ENCODE results near the gene TBC1D26.
"Not testable (repeated sequence)": the region's sequence is repeated elsewhere in the genome, so short reads cannot be mapped to it uniquely, and the experiment has no call there.

The TBC1D26 gene

GRCh38 chr17:15731900-15732299 lies at the start of gene TBC1D26:
TSS of gene TBC1D26 (plus strand) at chr17:15732283. CDS start at chr17:15735349, 3,066 bp downstream.
- DNase-seq: not testable (repeated sequence)

GRCh38 chr17:15683135-15683534 lies 48.9 kb upstream of the TBC1D26 start:
- DNase-seq: not testable (repeated sequence)

GRCh38 chr17:15683824-15684478 lies 48.1 kb upstream of the TBC1D26 start, which contains the start of gene TRIM16:
TSS of gene TRIM16 (minus strand) at chr17:15684311. CDS start at chr17:15651609, 32,702 bp downstream.
- peak; percentile 21 for DNase-seq

- DNase-seq: not testable (repeated sequence)
Measured at GRCh38 chr17:15687494-15687893, 44.6 kb upstream of the TBC1D26 start.

- not testable (repeated sequence) for DNase-seq
Measured at GRCh38 chr17:15698967-15699366, 33.1 kb upstream of the TBC1D26 start.

- peak; percentile 92 for DNase-seq
Measured at GRCh38 chr17:15699413-15699924, 32.6 kb upstream of the TBC1D26 start, which contains the start of gene ZNF286A. TSS of gene ZNF286A (plus strand) at chr17:15699752. CDS start at chr17:15700330, 578 bp downstream.

- DNase-seq: not testable (repeated sequence)
Measured at GRCh38 chr17:15699937-15700336, 32.1 kb upstream of the TBC1D26 start.

- not testable (repeated sequence) for DNase-seq
Measured at GRCh38 chr17:15704239-15704638, 27.8 kb upstream of the TBC1D26 start.

GRCh38 chr17:15704813-15705212 lies 27.3 kb upstream of the TBC1D26 start:
- DNase-seq: not testable (repeated sequence)

GRCh38 chr17:15708879-15709278 lies 23.2 kb upstream of the TBC1D26 start:
- DNase-seq: not testable (repeated sequence)

GRCh38 chr17:15716601-15717563 lies 15.2 kb upstream of the TBC1D26 start:
- not testable (repeated sequence) for DNase-seq

GRCh38 chr17:15730535-15730934 lies 1.5 kb upstream of the TBC1D26 start:
- DNase-seq: not testable (repeated sequence)

- DNase-seq: not testable (repeated sequence)
Measured at GRCh38 chr17:15733174-15733789, 1.2 kb downstream of the TBC1D26 start.

- DNase-seq: not testable (repeated sequence)
Measured at GRCh38 chr17:15736578-15736977, 4.5 kb downstream of the TBC1D26 start.

GRCh38 chr17:15738066-15738465 lies 6.0 kb downstream of the TBC1D26 start:
- DNase-seq: no peak

GRCh38 chr17:15739259-15739658 lies 7.2 kb downstream of the TBC1D26 start:
- DNase-seq: not testable (repeated sequence)

GRCh38 chr17:15740041-15740440 lies 8.0 kb downstream of the TBC1D26 start:
- not testable (repeated sequence) for DNase-seq

GRCh38 chr17:15740570-15741120 lies 8.6 kb downstream of the TBC1D26 start:
- DNase-seq: no peak

GRCh38 chr17:15741624-15742023 lies 9.5 kb downstream of the TBC1D26 start:
- DNase-seq: no peak

GRCh38 chr17:15742051-15742795 lies 10.1 kb downstream of the TBC1D26 start:
- no peak for DNase-seq

- no peak for DNase-seq
Measured at GRCh38 chr17:15742921-15743320, 10.8 kb downstream of the TBC1D26 start.
